ENCODE measurements around the gene DHX58.

DNA sequence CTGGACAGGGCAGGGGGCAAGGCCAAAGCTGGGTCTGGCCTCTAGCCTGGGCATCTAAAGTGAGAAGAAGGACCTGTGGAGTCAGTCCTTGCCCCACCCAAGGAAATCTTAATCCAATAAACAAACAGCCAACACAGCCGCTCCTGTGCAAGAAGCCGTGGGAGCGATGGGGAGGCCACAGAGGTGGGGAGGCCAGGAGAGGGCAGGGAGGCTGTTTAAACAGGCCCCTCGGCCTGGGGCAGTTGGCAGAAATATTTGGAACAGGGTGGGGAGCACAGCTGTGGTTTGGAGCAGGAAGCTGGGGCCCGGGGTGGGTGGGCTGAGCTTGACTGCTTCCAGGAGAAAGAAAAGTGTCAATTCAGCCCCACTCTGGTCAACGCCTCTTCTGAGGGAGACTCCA is 19.6 kb downstream of the DHX58 start:
- TF ChIP-seq, protein P1, sequence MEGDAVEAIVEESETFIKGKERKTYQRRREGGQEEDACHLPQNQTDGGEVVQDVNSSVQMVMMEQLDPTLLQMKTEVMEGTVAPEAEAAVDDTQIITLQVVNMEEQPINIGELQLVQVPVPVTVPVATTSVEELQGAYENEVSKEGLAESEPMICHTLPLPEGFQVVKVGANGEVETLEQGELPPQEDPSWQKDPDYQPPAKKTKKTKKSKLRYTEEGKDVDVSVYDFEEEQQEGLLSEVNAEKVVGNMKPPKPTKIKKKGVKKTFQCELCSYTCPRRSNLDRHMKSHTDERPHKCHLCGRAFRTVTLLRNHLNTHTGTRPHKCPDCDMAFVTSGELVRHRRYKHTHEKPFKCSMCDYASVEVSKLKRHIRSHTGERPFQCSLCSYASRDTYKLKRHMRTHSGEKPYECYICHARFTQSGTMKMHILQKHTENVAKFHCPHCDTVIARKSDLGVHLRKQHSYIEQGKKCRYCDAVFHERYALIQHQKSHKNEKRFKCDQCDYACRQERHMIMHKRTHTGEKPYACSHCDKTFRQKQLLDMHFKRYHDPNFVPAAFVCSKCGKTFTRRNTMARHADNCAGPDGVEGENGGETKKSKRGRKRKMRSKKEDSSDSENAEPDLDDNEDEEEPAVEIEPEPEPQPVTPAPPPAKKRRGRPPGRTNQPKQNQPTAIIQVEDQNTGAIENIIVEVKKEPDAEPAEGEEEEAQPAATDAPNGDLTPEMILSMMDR (IDR thresholded peaks at IDR 0.05) = no peak
- no peak for TF ChIP-seq EZH2 (IDR thresholded peaks at IDR 0.05; ENCODE audit: borderline replicate concordance, insufficient read depth, low read depth, low read length, poor library complexity, severe bottlenecking)
